IPS-18a (cell line): ENCODE data around the gene QPCT.
A peak's percentile ranks its signal among the peaks of the same experiment; 100 is the strongest.

Experiments
- H3K27ac ChIP-seq: one replicate; pipeline ENCODE4 v1.5.1; 2013; ENCODE audit warnings: low read length
- H3K27me3 ChIP-seq: one replicate; pipeline ENCODE4 v1.6.1; 2013; ENCODE audit warnings: mild to moderate bottlenecking, low read length; ENCODE audit not compliant: control insufficient read depth, insufficient read depth
- H3K36me3 ChIP-seq: one replicate; pipeline ENCODE4 v1.6.1; 2013; ENCODE audit warnings: low read depth, low read length; ENCODE audit not compliant: control insufficient read depth
- H3K4me1 ChIP-seq: one replicate; pipeline ENCODE4 v1.6.1; 2013; ENCODE audit warnings: low read depth, low read length; ENCODE audit not compliant: control insufficient read depth
- H3K4me3 ChIP-seq: one replicate; pipeline ENCODE4 v1.5.1; 2013; ENCODE audit warnings: low read length
- H3K9ac ChIP-seq: one replicate; pipeline ENCODE4 v1.6.1; 2013; ENCODE audit warnings: mild to moderate bottlenecking, low read length, moderate library complexity
- H3K9me3 ChIP-seq: one replicate; pipeline ENCODE4 v1.6.1; 2013; ENCODE audit warnings: low read depth, low read length; ENCODE audit not compliant: control insufficient read depth

The QPCT gene

GRCh38 chr2:37316181-37316580, 28.2 kb upstream of the QPCT start:
- Histone ChIP-seq H3K4me3 (no peak overlapping the region), H3K9ac (no peak overlapping the region), H3K27me3 (no peaks in the 10 kb centered on the region), H3K36me3 (peaks cover 6% of the 10 kb centered on the region), H3K9me3 (no peaks in the 10 kb centered on the region), H3K4me1 (peaks cover 13% of the 10 kb centered on the region), H3K27ac (no peak overlapping the region)

- Histone ChIP-seq H3K27me3 (no peaks in the 10 kb centered on the region), H3K9me3 (no peaks in the 10 kb centered on the region), H3K9ac (no peak overlapping the region), H3K27ac (no peak overlapping the region), H3K4me1 (peaks cover 22% of the 10 kb centered on the region), H3K4me3 (no peak overlapping the region), H3K36me3 (peaks cover 6% of the 10 kb centered on the region)
Observed at GRCh38 chr2:37317746-37318145, 26.7 kb upstream of the QPCT start.

DNA sequence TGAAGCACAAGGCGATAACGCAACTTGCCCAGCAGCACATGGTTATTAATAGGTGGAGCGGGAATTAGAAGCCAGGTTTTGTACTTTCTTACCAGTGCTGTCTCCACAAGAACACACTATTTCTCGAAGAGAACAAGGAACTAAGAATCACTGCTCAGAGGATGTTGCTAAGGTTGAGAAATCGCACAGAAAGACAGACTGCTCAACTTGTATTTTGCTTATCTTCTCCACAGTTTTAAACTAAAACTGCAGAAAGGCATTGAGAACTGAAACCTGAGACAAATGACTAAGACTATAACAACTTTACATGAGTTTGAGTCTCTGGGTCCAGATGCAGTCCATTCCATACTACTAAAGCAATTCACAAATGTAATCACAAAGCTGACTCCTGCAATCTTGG, 26.0 kb upstream of the QPCT start:
- no peak overlapping the region for H3K9ac ChIP-seq
- H3K27ac ChIP-seq = no peak overlapping the region
- H3K4me1 ChIP-seq = peaks cover 27% of the 10 kb centered on the region
- H3K36me3 ChIP-seq = peaks cover 6% of the 10 kb centered on the region
- no peaks in the 10 kb centered on the region for H3K27me3 ChIP-seq
- no peak overlapping the region for H3K4me3 ChIP-seq
- no peaks in the 10 kb centered on the region for H3K9me3 ChIP-seq

GRCh38 chr2:37319754-37320609, 24.4 kb upstream of the QPCT start:
- Histone ChIP-seq H3K27me3 (peaks cover 1% of the 10 kb centered on the region), H3K4me1 (peaks cover 27% of the 10 kb centered on the region), H3K4me3 (no peak overlapping the region), H3K9me3 (no peaks in the 10 kb centered on the region), H3K36me3 (peaks cover 6% of the 10 kb centered on the region), H3K9ac (no peak overlapping the region), H3K27ac (no peak overlapping the region)

- peaks cover 27% of the 10 kb centered on the region for H3K4me1 ChIP-seq
- no peak overlapping the region for H3K4me3 ChIP-seq
- H3K36me3 ChIP-seq = peaks cover 6% of the 10 kb centered on the region
- H3K27me3 ChIP-seq = peaks cover 13% of the 10 kb centered on the region
- no peak overlapping the region for H3K27ac ChIP-seq
- H3K9me3 ChIP-seq = no peaks in the 10 kb centered on the region
- no peak overlapping the region for H3K9ac ChIP-seq
Observed at GRCh38 chr2:37321029-37321682, 23.3 kb upstream of the QPCT start.

DNA sequence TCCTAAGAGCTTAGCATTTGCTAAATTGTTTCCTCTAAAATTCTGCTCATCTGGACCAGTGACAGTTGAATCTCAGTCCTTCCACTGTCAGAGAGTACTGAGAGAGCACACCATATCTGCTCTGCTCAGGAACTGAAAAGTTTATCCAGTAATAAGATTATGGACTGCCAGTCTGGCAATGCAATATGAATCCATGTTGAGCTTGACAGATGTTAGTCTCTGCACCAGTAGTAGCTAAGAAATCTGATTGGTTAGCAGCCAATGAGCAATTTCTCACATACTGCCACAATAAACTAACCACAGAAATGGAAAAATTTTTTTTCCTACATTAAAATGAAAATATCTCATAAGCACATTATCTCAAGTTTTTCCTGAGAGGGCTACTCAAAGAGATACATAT, 22.1 kb upstream of the QPCT start:
- H3K36me3 ChIP-seq = peaks cover 4% of the 10 kb centered on the region
- no peaks in the 10 kb centered on the region for H3K9me3 ChIP-seq
- H3K4me1 ChIP-seq = peaks cover 22% of the 10 kb centered on the region
- no peak overlapping the region for H3K27ac ChIP-seq
- peaks cover 20% of the 10 kb centered on the region for H3K27me3 ChIP-seq
- H3K9ac ChIP-seq = no peak overlapping the region
- H3K4me3 ChIP-seq = peak overlapping the region; percentile 86

DNA sequence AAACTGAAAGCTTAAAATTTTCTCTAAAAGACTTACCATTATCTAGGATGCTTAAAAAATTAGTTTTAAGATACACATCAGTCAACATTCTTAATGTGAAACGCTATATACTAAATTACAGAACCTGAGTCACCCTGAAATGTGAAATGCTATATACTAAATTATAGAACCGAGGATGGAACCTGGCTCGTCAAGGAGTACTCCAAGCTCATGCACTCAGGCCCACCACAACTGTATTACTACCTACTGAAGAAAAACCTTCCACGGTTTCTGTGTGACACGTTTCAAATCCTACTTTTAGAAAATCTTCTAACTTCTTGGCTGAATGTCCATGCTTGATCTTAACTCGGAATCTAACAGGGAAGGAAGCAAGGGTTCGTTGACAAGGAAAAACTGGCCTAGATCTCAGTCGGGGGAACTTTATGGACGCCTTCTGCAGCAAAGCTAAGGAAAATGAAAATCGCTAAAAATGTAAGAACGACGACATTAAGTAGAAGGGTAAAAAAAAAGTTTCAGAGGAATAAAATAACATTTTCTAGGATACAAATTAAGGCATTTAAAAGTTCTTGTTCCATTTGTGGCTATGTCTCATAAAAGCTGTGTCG, 21.2 kb upstream of the QPCT start:
- H3K9me3 ChIP-seq = no peaks in the 10 kb centered on the region
- no peak overlapping the region for H3K27ac ChIP-seq
- peaks cover 20% of the 10 kb centered on the region for H3K27me3 ChIP-seq
- H3K4me3 ChIP-seq = peak overlapping the region; percentile 86
- peaks cover 4% of the 10 kb centered on the region for H3K36me3 ChIP-seq
- H3K4me1 ChIP-seq = peaks cover 22% of the 10 kb centered on the region
- peak overlapping the region; percentile 85 for H3K9ac ChIP-seq

- Histone ChIP-seq H3K4me1 (peaks cover 19% of the 10 kb centered on the region), H3K36me3 (peaks cover 4% of the 10 kb centered on the region), H3K9me3 (no peaks in the 10 kb centered on the region), H3K27ac (peak overlapping the region; percentile 3), H3K9ac (peak overlapping the region; percentile 85), H3K4me3 (peak overlapping the region; percentile 86), H3K27me3 (peaks cover 20% of the 10 kb centered on the region)
Observed at GRCh38 chr2:37323781-37324535, 20.5 kb upstream of the QPCT start.

- peak overlapping the region; percentile 86 for H3K4me3 ChIP-seq
- peak overlapping the region; percentile 32 for H3K9ac ChIP-seq
- H3K4me1 ChIP-seq = peaks cover 17% of the 10 kb centered on the region
- H3K27me3 ChIP-seq = peaks cover 20% of the 10 kb centered on the region
- no peaks in the 10 kb centered on the region for H3K9me3 ChIP-seq
- H3K27ac ChIP-seq = no peak overlapping the region
- peaks cover 2% of the 10 kb centered on the region for H3K36me3 ChIP-seq
Observed at GRCh38 chr2:37324536-37324785, 20.0 kb upstream of the QPCT start.

GRCh38 chr2:37324786-37325624, 19.4 kb upstream of the QPCT start, which contains the start of gene PRKD3:
Gene PRKD3 (minus strand): TSS chr2:37324833. CDS start chr2:37316524, 8,309 bp downstream.
- Histone ChIP-seq H3K9ac (peak within 1 kb of the TSS; percentile 85), H3K9me3 (no peaks in the 10 kb centered on the region), H3K27ac (peak within 1 kb of the TSS; percentile 3), H3K4me3 (peak within 1 kb of the TSS; percentile 86), H3K36me3 (no peaks in the 10 kb centered on the region), H3K4me1 (peaks cover 14% of the 10 kb centered on the region), H3K27me3 (peaks cover 20% of the 10 kb centered on the region)
